Trophoblast cell (in vitro differentiated cells and primary cell): Measurements from ENCODE around the gene PFKFB3.

Experiments used
- DNase-seq, 2 donors: peaks; one replicate each; pipeline ENCODE4 v3.0.0-alpha.2; 2016
- H2AFZ ChIP-seq: 2 replicates; pipeline ENCODE4 v1.6.1; 2013; ENCODE audit warnings: low read length, moderate library complexity, mild to moderate bottlenecking; ENCODE audit not compliant: insufficient read depth, poor library complexity
- H2AK5ac ChIP-seq: 2 replicates; pipeline ENCODE4 v1.6.1; 2013; ENCODE audit warnings: mild to moderate bottlenecking, low read length
- H2BK120ac ChIP-seq: 2 replicates; pipeline ENCODE4 v1.6.1; 2013; ENCODE audit warnings: low read length, mild to moderate bottlenecking, moderate library complexity; ENCODE audit not compliant: insufficient read depth, poor library complexity
- H2BK12ac ChIP-seq: 2 replicates; pipeline ENCODE4 v1.6.1; 2013; ENCODE audit warnings: mild to moderate bottlenecking, low read length, moderate library complexity
- H2BK5ac ChIP-seq: 2 replicates; pipeline ENCODE4 v1.6.1; 2013; ENCODE audit warnings: low read length, low read depth, moderate library complexity, mild to moderate bottlenecking; ENCODE audit not compliant: poor library complexity
- H3K14ac ChIP-seq: 2 replicates; pipeline ENCODE4 v1.6.1; 2013; ENCODE audit warnings: mild to moderate bottlenecking, low read length
- H3K18ac ChIP-seq: 2 replicates; pipeline ENCODE4 v1.6.1; 2013; ENCODE audit warnings: mild to moderate bottlenecking, low read length
- H3K23ac ChIP-seq: 2 replicates; pipeline ENCODE4 v1.6.1; 2013; ENCODE audit warnings: low read length
- H3K27ac ChIP-seq: 2 replicates; pipeline ENCODE4 v1.5.1; 2013; ENCODE audit warnings: low read depth, mild to moderate bottlenecking, inconsistent platforms, low read length, moderate library complexity
- H3K27me3 ChIP-seq: 2 replicates; pipeline ENCODE4 v1.6.1; 2013; ENCODE audit warnings: inconsistent platforms, mild to moderate bottlenecking, low read length, moderate library complexity; ENCODE audit not compliant: insufficient read depth
- H3K36me3 ChIP-seq, 2 experiments: 1 replicate in 1 of 2; 2 replicates in 1 of 2; pipeline ENCODE4 v1.6.1; 2013; ENCODE audit warnings: low read length in 2 of 2, mild to moderate bottlenecking in 2 of 2, moderate library complexity in 1 of 2; ENCODE audit not compliant: insufficient read depth in 2 of 2, control insufficient read depth in 1 of 2
- H3K4ac ChIP-seq: 2 replicates; pipeline ENCODE4 v1.6.1; 2013; ENCODE audit warnings: low read depth, mild to moderate bottlenecking, low read length, moderate library complexity
- H3K4me1 ChIP-seq, 2 experiments: 1 replicate in 1 of 2; 2 replicates in 1 of 2; pipeline ENCODE4 v1.6.1; 2013; ENCODE audit warnings: low read length in 2 of 2, mild to moderate bottlenecking in 2 of 2, moderate library complexity in 1 of 2; ENCODE audit not compliant: insufficient read depth in 2 of 2, control insufficient read depth in 1 of 2
- H3K4me2 ChIP-seq: 2 replicates; pipeline ENCODE4 v1.6.1; 2013; ENCODE audit warnings: inconsistent platforms, mild to moderate bottlenecking, low read length, moderate library complexity
- H3K4me3 ChIP-seq: 2 replicates; pipeline ENCODE4 v1.5.1; 2013; ENCODE audit warnings: mild to moderate bottlenecking, low read depth, low read length, inconsistent platforms
- H3K79me1 ChIP-seq: one replicate; pipeline ENCODE4 v1.6.1; 2013; ENCODE audit warnings: low read length
- H3K79me2 ChIP-seq: 2 replicates; pipeline ENCODE4 v1.6.1; 2013; ENCODE audit warnings: low read length, mild to moderate bottlenecking; ENCODE audit not compliant: control insufficient read depth, insufficient read depth, poor library complexity
- H3K9ac ChIP-seq: 2 replicates; pipeline ENCODE4 v1.6.1; 2013; ENCODE audit warnings: mild to moderate bottlenecking, low read length
- H3K9me3 ChIP-seq: 2 replicates; pipeline ENCODE4 v1.6.1; 2013; ENCODE audit warnings: low read depth, mild to moderate bottlenecking, control low read depth, inconsistent platforms, low read length; ENCODE audit not compliant: insufficient read depth
- H4K12ac ChIP-seq: 2 replicates; pipeline ENCODE4 v1.6.1; 2013; ENCODE audit warnings: low read depth, mild to moderate bottlenecking, low read length, moderate library complexity
- H4K8ac ChIP-seq: 2 replicates; pipeline ENCODE4 v1.6.1; 2013; ENCODE audit warnings: low read depth, mild to moderate bottlenecking, low read length, moderate library complexity
- H4K91ac ChIP-seq: one replicate; pipeline ENCODE4 v1.6.1; 2013; ENCODE audit warnings: low read depth, mild to moderate bottlenecking, low read length, moderate library complexity
- WGBS: extraction: QIAGEN DNeasy Blood & Tissue Kit; methylation state at CpG from one replicate; pipeline ENCODE4 v1.1.7; 2013; ENCODE audit warnings: missing lambda C conversion rate; ENCODE audit not compliant: insufficient read length, insufficient coverage; ENCODE audit errors: extremely low coverage; 5-methylcytosine and 5-hydroxymethylcytosine counted together

PFKFB3 gene

DNA sequence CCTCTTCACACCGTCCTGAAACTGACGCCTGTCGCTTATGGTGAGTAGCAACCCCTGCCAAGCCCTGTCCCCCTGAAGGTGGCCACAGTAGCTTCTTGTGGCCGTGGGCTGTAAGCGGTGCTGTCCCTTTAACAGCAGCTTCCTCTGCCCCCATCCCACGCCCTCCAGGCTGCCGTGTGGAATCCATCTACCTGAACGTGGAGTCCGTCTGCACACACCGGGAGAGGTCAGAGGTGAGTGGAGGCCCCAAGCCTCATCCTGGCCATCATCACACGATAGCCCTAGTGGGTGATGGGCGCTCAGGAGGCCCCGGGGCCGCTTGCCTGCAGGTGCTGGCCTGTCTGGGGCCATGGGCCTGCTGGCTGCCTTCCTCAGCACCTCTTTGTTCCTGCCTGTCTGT lies 21.2 kb downstream of the PFKFB3 start:
- Histone ChIP-seq H2BK5ac (no peak overlapping the region), H3K79me2 (peaks cover 13% of the 10 kb centered on the region), H3K4me3 (no peak overlapping the region), H2AK5ac (peak overlapping the region; percentile 11), H3K14ac (peak overlapping the region; percentile 10), H3K27ac (no peak overlapping the region), H3K23ac (no peak overlapping the region), H3K4me1 (peaks cover 29 to 36% of the 10 kb centered on the region in 2 experiments), H2BK120ac (no peak overlapping the region), H3K79me1 (peaks cover 36% of the 10 kb centered on the region), H4K8ac (peak overlapping the region; percentile 11), H4K12ac (no peak overlapping the region), H3K18ac (peak overlapping the region; percentile 12), H3K9ac (no peak overlapping the region), H2AFZ (no peak overlapping the region), H3K36me3 (peaks cover 87 to 94% of the 10 kb centered on the region in 2 experiments), H3K9me3 (peaks cover 16% of the 10 kb centered on the region), H2BK12ac (peak overlapping the region; percentile 9), H3K4me2 (no peak overlapping the region), H3K4ac (no peak overlapping the region), H3K27me3 (no peaks in the 10 kb centered on the region), H4K91ac (peak overlapping the region; percentile 60)
- WGBS, result no CpG with 5 or more reads among the region's 14 CpGs
- no peak for DNase-seq

DNA sequence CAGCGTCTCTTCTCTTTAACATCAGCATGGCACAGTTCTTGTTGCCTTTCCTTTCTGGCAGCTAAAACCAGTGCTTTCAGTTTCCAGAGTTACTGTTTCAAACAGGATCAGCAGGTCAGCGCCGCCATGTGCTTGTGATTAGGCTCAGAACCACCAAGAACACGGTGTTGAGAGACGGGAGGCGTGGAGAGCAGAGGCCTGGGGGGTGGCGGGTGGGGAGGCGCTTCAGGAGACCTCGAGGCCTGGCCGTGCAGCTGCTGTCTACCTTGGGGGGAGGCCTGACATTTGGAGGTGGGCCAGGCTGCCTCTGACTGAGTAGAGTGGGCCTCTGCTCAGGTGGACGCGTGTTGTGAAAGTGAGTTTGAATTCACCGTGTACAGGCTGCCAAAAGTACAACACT lies 22.0 kb downstream of the PFKFB3 start:
- no CpG with 5 or more reads among the region's 13 CpGs for WGBS
- Histone ChIP-seq H3K9me3 (peaks cover 16% of the 10 kb centered on the region), H3K36me3 (peaks cover 89 to 94% of the 10 kb centered on the region in 2 experiments), H2BK5ac (no peak overlapping the region), H4K12ac (no peak overlapping the region), H3K27ac (no peak overlapping the region), H3K4me3 (no peak overlapping the region), H2BK120ac (peak overlapping the region; percentile 37), H3K18ac (peak overlapping the region; percentile 57), H3K4ac (no peak overlapping the region), H4K91ac (peak overlapping the region; percentile 55), H3K14ac (peak overlapping the region; percentile 45), H3K27me3 (no peaks in the 10 kb centered on the region), H3K79me2 (peaks cover 13% of the 10 kb centered on the region), H3K9ac (no peak overlapping the region), H3K4me2 (no peak overlapping the region), H3K4me1 (peaks cover 29 to 33% of the 10 kb centered on the region in 2 experiments), H3K79me1 (peaks cover 34% of the 10 kb centered on the region), H3K23ac (no peak overlapping the region), H2AFZ (no peak overlapping the region), H2BK12ac (peak overlapping the region; percentile 57), H2AK5ac (peak overlapping the region; percentile 27), H4K8ac (peak overlapping the region; percentile 3)
- no peak for DNase-seq

DNA sequence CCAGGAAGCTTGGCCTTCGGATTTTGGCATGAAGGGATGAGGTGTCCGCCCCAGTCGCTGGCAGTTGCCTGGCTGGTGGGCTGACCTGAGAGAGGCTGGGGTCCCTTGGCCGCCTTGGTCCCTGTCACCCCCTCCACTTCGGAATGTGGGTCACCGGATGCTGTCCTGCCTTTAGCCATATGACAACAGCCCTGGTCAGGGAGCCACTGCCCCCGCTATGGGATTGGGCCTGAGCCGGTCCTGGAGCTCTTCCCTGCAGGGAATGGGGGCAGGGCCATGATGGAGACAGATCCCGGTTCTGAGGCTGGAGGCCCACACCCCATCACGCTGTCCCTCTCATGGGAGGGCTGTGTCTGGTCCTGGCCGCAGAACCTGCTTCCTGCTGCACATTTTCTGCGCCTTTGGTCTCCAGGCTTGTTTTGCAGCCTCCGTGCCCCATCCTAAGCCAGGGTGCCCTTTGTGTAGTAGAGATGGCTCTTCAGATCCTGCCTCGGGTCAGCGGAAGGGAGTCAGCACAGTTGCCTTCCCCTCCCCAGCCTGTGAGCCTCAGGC lies 22.6 kb downstream of the PFKFB3 start:
- Histone ChIP-seq H3K79me2 (peaks cover 13% of the 10 kb centered on the region), H3K27ac (no peak overlapping the region), H4K12ac (no peak overlapping the region), H3K4me3 (no peak overlapping the region), H3K36me3 (peaks cover 93 to 95% of the 10 kb centered on the region in 2 experiments), H4K91ac (peak overlapping the region; percentile 55), H3K9ac (no peak overlapping the region), H3K14ac (no peak overlapping the region), H3K4me1 (peaks cover 29 to 32% of the 10 kb centered on the region in 2 experiments), H3K4me2 (no peak overlapping the region), H2AFZ (no peak overlapping the region), H3K27me3 (no peaks in the 10 kb centered on the region), H2BK5ac (no peak overlapping the region), H2BK12ac (no peak overlapping the region), H4K8ac (no peak overlapping the region), H2AK5ac (no peak overlapping the region), H2BK120ac (no peak overlapping the region), H3K9me3 (peaks cover 16% of the 10 kb centered on the region), H3K23ac (no peak overlapping the region), H3K18ac (peak overlapping the region; percentile 57), H3K79me1 (peaks cover 34% of the 10 kb centered on the region), H3K4ac (no peak overlapping the region)
- no peak for DNase-seq
- WGBS, result no CpG with 5 or more reads among the region's 15 CpGs

DNA sequence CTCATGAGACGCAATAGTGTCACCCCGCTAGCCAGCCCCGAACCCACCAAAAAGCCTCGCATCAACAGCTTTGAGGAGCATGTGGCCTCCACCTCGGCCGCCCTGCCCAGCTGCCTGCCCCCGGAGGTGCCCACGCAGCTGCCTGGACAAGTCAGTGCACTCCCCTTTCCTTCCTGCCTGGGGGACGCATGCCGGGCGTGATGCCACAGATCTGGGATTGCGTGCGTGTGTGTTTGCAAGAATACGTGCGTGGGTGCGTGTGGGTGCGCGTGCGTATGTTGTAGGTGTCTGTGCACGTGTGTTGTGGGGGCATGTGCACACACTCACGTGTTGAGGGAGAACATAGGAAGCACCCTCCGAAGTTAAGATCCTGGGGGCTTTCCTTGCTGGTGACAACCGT lies 23.5 kb downstream of the PFKFB3 start:
- Histone ChIP-seq H2BK5ac (no peak overlapping the region), H3K14ac (no peak overlapping the region), H3K36me3 (peaks cover 89 to 93% of the 10 kb centered on the region in 2 experiments), H3K9ac (no peak overlapping the region), H3K18ac (no peak overlapping the region), H3K9me3 (peaks cover 8% of the 10 kb centered on the region), H3K27me3 (no peaks in the 10 kb centered on the region), H3K23ac (no peak overlapping the region), H3K27ac (no peak overlapping the region), H3K4me3 (no peak overlapping the region), H4K12ac (no peak overlapping the region), H4K91ac (no peak overlapping the region), H2BK120ac (no peak overlapping the region), H3K4ac (no peak overlapping the region), H2BK12ac (no peak overlapping the region), H4K8ac (no peak overlapping the region), H3K79me1 (peaks cover 29% of the 10 kb centered on the region), H3K4me2 (no peak overlapping the region), H2AK5ac (no peak overlapping the region), H2AFZ (no peak overlapping the region), H3K79me2 (peaks cover 13% of the 10 kb centered on the region), H3K4me1 (peaks cover 23 to 24% of the 10 kb centered on the region in 2 experiments)
- no peak for DNase-seq
- WGBS, result 100% methylated on average over 8 of the region's 23 CpGs
